Activated effector memory CD4-positive, alpha-beta T cell treated with Interleukin-2 at 50 U/mL for 16 hours (primary cell): ENCODE measurements around the gene DNHD1.

ENCODE experiments used
- DNase-seq: peaks from one replicate; pipeline ENCODE4 v3.0.0-alpha.2; 2020

DNHD1 gene

GRCh38 chr11:6601041-6601461 is 104.0 kb downstream of the DNHD1 start:
- DNase-seq, result no peak

GRCh38 chr11:6602096-6602940 is 105.2 kb downstream of the DNHD1 start:
- no peak for DNase-seq

- DNase-seq, result peak; percentile 85
Measured at GRCh38 chr11:6603287-6604080, 106.4 kb downstream of the DNHD1 start, which contains the start of the genes ILK and RRP8. ILK (plus strand) TSS chr11:6603774; CDS start chr11:6604272, 498 bp downstream. RRP8 (minus strand) TSS chr11:6603616; CDS start chr11:6603502, 114 bp downstream.

- DNase-seq, result peak; percentile 42
Measured at GRCh38 chr11:6604081-6604626, 107.1 kb downstream of the DNHD1 start.

GRCh38 chr11:6604790-6605189 is 107.7 kb downstream of the DNHD1 start:
- DNase-seq, result no peak

GRCh38 chr11:6606471-6607189 is 109.5 kb downstream of the DNHD1 start:
- no peak for DNase-seq

GRCh38 chr11:6607190-6607795 is 110.2 kb downstream of the DNHD1 start:
- DNase-seq, result no peak

- no peak for DNase-seq
Measured at GRCh38 chr11:6608011-6608410, 110.9 kb downstream of the DNHD1 start.

- no peak for DNase-seq
Measured at GRCh38 chr11:6608726-6609501, 111.8 kb downstream of the DNHD1 start.

GRCh38 chr11:6609502-6610015 is 112.5 kb downstream of the DNHD1 start:
- no peak for DNase-seq

- DNase-seq, result no peak
Measured at GRCh38 chr11:6610591-6610990, 113.5 kb downstream of the DNHD1 start.

GRCh38 chr11:6611092-6611962 is 114.2 kb downstream of the DNHD1 start:
- no peak for DNase-seq

- no peak for DNase-seq
Measured at GRCh38 chr11:6611963-6612212, 114.8 kb downstream of the DNHD1 start.

GRCh38 chr11:6612213-6613041 is 115.3 kb downstream of the DNHD1 start, which contains the start of gene TAF10:
TAF10 (minus strand) TSS chr11:6612216; CDS start chr11:6612189, 27 bp downstream.
- DNase-seq, result peak; percentile 91

- no peak for DNase-seq
Measured at GRCh38 chr11:6613496-6613895, 116.4 kb downstream of the DNHD1 start.

GRCh38 chr11:6614446-6614845 is 117.4 kb downstream of the DNHD1 start:
- no peak for DNase-seq

GRCh38 chr11:6615046-6615445 is 118.0 kb downstream of the DNHD1 start:
- DNase-seq, result no peak

- DNase-seq, result no peak
Measured at GRCh38 chr11:6615882-6616585, 119.0 kb downstream of the DNHD1 start.
